Measurements from ENCODE around the gene TBC1D22A.

Gene TBC1D22A

DNA sequence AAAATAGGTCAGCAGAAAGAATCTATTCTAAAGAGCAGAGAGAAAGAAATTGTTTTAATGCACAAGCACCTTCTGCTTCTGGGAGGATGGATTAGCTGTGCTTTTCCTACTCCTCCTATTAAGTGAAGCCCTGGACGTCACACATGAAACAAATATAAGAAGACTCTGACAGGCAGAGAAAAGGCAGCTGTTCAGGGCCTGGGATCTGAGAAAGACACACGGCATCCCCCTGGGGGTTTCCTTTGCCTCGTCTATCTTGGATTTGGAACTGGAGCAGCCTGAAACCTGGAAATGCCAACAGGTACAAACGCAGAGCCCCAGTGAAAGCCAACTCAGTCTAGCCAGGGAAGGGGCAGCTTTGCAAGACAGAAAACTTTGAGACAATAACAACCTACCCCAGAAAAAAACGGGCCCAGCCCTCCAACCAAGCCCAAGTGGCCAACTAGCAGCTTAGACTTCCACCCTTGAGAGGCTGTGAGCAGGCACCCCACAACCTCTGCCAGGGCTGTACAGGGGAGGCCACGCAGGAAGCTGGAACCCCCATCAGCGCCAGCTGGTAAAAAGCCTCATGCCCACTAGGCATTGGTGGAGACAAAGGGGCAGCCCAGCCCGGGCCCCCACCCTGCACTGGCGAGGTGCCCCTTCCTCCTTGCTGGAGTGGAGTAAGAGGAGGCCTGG lies 31.7 kb upstream of the TBC1D22A start:
- no peak for ATAC-seq
- TF ChIP-seq ESRRG (CRISPR knock-in tag; IDR thresholded peaks at IDR 0.05), result no peak
- no peak for TF ChIP-seq PATZ1 (CRISPR knock-in tag; IDR thresholded peaks at IDR 0.05; ENCODE audit: borderline replicate concordance)
- TF ChIP-seq ISL1 (CRISPR knock-in tag; IDR thresholded peaks at IDR 0.05), result no peak
- TF ChIP-seq RARB (CRISPR knock-in tag; IDR thresholded peaks at IDR 0.05), result no peak
- no peak for TF ChIP-seq ZNF70 (CRISPR knock-in tag; IDR thresholded peaks at IDR 0.05)
- no peak for TF ChIP-seq TOX (CRISPR knock-in tag; IDR thresholded peaks at IDR 0.05; ENCODE audit: borderline replicate concordance)
- TF ChIP-seq PPARA (CRISPR knock-in tag; IDR thresholded peaks at IDR 0.05; ENCODE audit: borderline replicate concordance), result no peak
- TF ChIP-seq, protein P1, sequence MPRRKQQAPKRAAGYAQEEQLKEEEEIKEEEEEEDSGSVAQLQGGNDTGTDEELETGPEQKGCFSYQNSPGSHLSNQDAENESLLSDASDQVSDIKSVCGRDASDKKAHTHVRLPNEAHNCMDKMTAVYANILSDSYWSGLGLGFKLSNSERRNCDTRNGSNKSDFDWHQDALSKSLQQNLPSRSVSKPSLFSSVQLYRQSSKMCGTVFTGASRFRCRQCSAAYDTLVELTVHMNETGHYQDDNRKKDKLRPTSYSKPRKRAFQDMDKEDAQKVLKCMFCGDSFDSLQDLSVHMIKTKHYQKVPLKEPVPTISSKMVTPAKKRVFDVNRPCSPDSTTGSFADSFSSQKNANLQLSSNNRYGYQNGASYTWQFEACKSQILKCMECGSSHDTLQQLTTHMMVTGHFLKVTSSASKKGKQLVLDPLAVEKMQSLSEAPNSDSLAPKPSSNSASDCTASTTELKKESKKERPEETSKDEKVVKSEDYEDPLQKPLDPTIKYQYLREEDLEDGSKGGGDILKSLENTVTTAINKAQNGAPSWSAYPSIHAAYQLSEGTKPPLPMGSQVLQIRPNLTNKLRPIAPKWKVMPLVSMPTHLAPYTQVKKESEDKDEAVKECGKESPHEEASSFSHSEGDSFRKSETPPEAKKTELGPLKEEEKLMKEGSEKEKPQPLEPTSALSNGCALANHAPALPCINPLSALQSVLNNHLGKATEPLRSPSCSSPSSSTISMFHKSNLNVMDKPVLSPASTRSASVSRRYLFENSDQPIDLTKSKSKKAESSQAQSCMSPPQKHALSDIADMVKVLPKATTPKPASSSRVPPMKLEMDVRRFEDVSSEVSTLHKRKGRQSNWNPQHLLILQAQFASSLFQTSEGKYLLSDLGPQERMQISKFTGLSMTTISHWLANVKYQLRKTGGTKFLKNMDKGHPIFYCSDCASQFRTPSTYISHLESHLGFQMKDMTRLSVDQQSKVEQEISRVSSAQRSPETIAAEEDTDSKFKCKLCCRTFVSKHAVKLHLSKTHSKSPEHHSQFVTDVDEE (CRISPR knock-in tag; IDR thresholded peaks at IDR 0.05), result no peak
- no peak for TF ChIP-seq CSDC2 (CRISPR knock-in tag; IDR thresholded peaks at IDR 0.05)
- TF ChIP-seq SNAI2 (CRISPR knock-in tag; IDR thresholded peaks at IDR 0.05), result no peak

DNA sequence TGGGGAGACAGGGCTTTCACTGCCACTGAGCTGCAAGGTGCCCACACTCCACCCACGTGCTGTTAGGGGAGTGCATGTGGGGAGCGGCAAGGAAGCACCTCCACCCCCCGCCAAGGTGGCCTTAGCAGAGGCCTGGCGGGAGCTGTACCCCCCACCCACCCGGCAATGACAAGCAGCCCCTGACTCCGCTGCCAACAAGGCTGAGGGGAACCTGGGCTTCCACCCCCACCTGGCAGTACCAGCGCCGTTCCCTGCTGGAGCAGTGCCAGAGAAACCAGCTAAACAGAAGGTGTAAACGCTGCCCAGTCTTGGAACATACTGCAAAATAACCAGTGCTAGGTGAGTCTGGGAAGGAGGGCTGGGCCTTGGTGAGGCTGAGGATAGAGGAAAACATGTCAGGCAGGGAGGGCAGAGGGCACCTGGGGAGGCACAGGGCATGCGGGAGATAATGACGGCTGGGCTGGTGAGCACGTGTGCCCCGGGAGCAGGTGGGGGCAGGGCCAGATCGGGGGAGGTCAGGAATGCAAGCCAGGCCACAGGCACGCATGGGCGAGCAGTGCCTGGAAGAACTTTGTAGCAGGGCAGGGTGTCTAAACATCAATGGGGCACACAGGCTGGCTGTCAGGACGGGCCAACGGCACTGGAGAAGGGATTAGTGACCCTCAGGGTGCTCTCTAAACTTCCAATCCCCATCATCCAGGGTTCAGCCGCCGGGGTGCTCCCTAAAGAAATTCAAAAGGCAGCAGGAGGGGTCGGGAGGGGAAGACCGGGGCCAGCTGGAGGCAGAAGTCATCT lies 31.0 kb upstream of the TBC1D22A start:
- no peak for ATAC-seq
- no peak for TF ChIP-seq TCF4 (CRISPR knock-in tag; IDR thresholded peaks at IDR 0.05; ENCODE audit: borderline replicate concordance)
- TF ChIP-seq ARNTL (CRISPR knock-in tag; IDR thresholded peaks at IDR 0.05; ENCODE audit: borderline replicate concordance, low read depth), result no peak
- no peak for TF ChIP-seq PPARA (CRISPR knock-in tag; IDR thresholded peaks at IDR 0.05; ENCODE audit: borderline replicate concordance)
- TF ChIP-seq GLIS3 (CRISPR knock-in tag; IDR thresholded peaks at IDR 0.05), result no peak
- no peak for TF ChIP-seq OSR1 (CRISPR knock-in tag; IDR thresholded peaks at IDR 0.05)
- TF ChIP-seq ZFP3 (CRISPR knock-in tag; IDR thresholded peaks at IDR 0.05), result no peak
- no peak for TF ChIP-seq SNAI2 (CRISPR knock-in tag; IDR thresholded peaks at IDR 0.05)
- TF ChIP-seq BACH2 (CRISPR knock-in tag; IDR thresholded peaks at IDR 0.05; ENCODE audit: borderline replicate concordance), result no peak
- no peak for TF ChIP-seq CSDC2 (CRISPR knock-in tag; IDR thresholded peaks at IDR 0.05)
- no peak for TF ChIP-seq ZNF565 (CRISPR knock-in tag; conservative IDR thresholded peaks at IDR 0.05; ENCODE audit: low read depth)
- TF ChIP-seq ZNF70 (CRISPR knock-in tag; IDR thresholded peaks at IDR 0.05), result no peak
- TF ChIP-seq PATZ1 (CRISPR knock-in tag; IDR thresholded peaks at IDR 0.05; ENCODE audit: borderline replicate concordance), result no peak
- TF ChIP-seq, protein P2, sequence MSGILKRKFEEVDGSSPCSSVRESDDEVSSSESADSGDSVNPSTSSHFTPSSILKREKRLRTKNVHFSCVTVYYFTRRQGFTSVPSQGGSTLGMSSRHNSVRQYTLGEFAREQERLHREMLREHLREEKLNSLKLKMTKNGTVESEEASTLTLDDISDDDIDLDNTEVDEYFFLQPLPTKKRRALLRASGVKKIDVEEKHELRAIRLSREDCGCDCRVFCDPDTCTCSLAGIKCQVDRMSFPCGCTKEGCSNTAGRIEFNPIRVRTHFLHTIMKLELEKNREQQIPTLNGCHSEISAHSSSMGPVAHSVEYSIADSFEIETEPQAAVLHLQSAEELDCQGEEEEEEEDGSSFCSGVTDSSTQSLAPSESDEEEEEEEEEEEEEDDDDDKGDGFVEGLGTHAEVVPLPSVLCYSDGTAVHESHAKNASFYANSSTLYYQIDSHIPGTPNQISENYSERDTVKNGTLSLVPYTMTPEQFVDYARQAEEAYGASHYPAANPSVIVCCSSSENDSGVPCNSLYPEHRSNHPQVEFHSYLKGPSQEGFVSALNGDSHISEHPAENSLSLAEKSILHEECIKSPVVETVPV (CRISPR knock-in tag; IDR thresholded peaks at IDR 0.05), result no peak
- TF ChIP-seq TOX (CRISPR knock-in tag; IDR thresholded peaks at IDR 0.05; ENCODE audit: borderline replicate concordance), result no peak
- TF ChIP-seq ZNF8 (CRISPR knock-in tag; IDR thresholded peaks at IDR 0.05), result no peak
- TF ChIP-seq POU6F1 (CRISPR knock-in tag; IDR thresholded peaks at IDR 0.05; ENCODE audit: borderline replicate concordance, low read depth), result no peak
- TF ChIP-seq ZFP30 (CRISPR knock-in tag; IDR thresholded peaks at IDR 0.05), result no peak
- TF ChIP-seq, protein P3, sequence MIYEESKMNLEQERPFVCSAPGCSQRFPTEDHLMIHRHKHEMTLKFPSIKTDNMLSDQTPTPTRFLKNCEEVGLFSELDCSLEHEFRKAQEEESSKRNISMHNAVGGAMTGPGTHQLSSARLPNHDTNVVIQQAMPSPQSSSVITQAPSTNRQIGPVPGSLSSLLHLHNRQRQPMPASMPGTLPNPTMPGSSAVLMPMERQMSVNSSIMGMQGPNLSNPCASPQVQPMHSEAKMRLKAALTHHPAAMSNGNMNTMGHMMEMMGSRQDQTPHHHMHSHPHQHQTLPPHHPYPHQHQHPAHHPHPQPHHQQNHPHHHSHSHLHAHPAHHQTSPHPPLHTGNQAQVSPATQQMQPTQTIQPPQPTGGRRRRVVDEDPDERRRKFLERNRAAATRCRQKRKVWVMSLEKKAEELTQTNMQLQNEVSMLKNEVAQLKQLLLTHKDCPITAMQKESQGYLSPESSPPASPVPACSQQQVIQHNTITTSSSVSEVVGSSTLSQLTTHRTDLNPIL (CRISPR knock-in tag; IDR thresholded peaks at IDR 0.05; ENCODE audit: low read depth), result no peak
- TF ChIP-seq, protein P1 (CRISPR knock-in tag; IDR thresholded peaks at IDR 0.05), result no peak
- TF ChIP-seq ISL1 (CRISPR knock-in tag; IDR thresholded peaks at IDR 0.05), result no peak
